ENCODE measurements around the gene KRTAP10-3. TPM values are rescaled to one million over a fixed set of nuclear protein-coding genes. Genes with fewer than 3 reads are reported as not detected.

KRTAP10-3 gene
- total RNA-seq, 1 donor from 2014 or later = not detected

DNA sequence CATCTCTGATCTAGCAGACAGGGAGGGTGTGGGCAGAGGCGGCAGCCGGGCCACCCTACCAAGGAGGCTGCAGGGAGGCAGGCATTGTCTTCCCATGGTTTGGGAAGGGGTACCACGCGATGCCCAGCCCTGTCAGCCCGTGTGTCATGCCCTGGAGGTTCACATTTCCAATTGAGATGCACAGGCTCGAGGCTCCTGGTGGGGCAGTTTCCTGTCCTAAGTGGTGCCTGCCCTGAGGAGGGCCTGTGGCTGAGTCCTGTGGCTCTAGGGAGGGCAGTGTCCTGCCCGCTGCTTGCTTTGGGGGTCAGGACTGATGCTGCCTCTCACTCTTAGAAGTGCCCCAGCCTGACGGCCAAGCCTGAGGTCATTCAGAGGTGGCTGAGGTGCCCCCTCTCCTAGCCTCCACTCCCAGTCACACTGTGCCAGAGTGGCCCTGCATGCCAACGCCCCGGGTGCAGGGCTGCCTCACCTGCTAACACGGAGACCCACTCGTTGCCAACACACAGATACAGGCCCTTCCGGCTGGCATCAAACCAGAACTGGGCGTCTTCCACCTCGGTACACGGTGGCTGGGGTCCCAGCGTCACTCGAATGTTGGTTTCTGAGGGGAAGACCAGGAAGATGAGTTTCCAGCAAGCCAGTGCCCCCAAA lies 30.5 kb downstream of the KRTAP10-3 start:
- Mint-ChIP-seq H3K36me3 (ENCODE audit: unreplicated experiment) (no peaks in the 10 kb centered on the region), H3K4me3 (ENCODE audit: unreplicated experiment) (no peak overlapping the region), H3K9me3 (ENCODE audit: unreplicated experiment) (no peaks in the 10 kb centered on the region), H3K27me3 (ENCODE audit: unreplicated experiment) (no peaks in the 10 kb centered on the region), H3K4me1 (ENCODE audit: unreplicated experiment) (no peaks in the 10 kb centered on the region), H3K27ac (ENCODE audit: unreplicated experiment) (no peak overlapping the region)
- no peak for DNase-seq (ENCODE audit: extremely low spot score, unreplicated experiment)
- no peak for TF ChIP-seq CTCF (IDR thresholded peaks at IDR 0.05)

DNA sequence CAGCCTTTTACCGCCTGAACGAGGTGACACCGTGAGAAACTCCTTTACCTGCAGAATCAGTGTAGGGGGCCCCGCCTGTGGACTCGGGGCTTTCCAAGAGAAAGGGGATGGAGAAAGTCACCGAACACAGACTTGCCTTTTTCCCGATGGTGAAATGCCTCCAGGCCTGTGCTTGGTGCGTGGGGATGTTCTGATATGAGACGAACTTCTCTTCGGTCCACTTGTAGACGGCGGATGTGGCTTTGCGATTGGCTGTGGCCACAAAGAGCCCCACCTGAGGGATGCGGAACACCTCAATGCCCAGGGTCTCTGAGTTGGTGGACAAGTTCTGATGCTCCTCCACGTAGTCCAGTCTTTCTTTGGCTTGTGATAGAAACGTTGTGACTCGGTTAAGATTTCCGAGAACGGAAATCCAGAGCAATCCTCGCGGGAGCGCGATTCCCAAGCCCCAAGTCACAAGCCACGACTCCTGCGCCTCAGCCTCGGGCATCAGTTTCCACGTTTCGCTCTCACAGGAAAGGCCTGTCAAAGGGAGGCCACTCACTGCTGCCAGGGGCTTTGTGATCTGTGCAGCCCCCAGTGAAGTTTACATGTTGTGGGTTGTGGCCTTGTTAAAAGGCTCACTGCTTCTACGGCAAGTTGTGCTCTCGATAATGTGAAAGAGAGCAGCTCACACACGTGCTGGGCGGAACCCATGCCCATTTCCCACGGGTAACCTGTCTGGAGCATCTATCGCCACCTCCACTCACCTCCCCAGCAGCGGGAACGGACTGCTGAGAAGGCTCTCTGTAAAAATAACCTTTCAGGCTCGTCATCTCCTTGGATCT lies 31.2 kb downstream of the KRTAP10-3 start:
- Mint-ChIP-seq H3K4me1 (ENCODE audit: unreplicated experiment) (no peaks in the 10 kb centered on the region), H3K36me3 (ENCODE audit: unreplicated experiment) (no peaks in the 10 kb centered on the region), H3K27ac (ENCODE audit: unreplicated experiment) (no peak overlapping the region), H3K27me3 (ENCODE audit: unreplicated experiment) (no peaks in the 10 kb centered on the region), H3K4me3 (ENCODE audit: unreplicated experiment) (no peak overlapping the region), H3K9me3 (ENCODE audit: unreplicated experiment) (no peaks in the 10 kb centered on the region)
- TF ChIP-seq CTCF (IDR thresholded peaks at IDR 0.05) = no peak
- no peak for DNase-seq (ENCODE audit: extremely low spot score, unreplicated experiment)

GRCh38 chr21:44526096-44526997 lies 32.2 kb downstream of the KRTAP10-3 start:
- TF ChIP-seq CTCF (IDR thresholded peaks at IDR 0.05) = no peak
- no peak for DNase-seq (ENCODE audit: extremely low spot score, unreplicated experiment)
- H3K4me1 Mint-ChIP-seq (ENCODE audit: unreplicated experiment) = no peaks in the 10 kb centered on the region
- no peak overlapping the region for H3K27ac Mint-ChIP-seq (ENCODE audit: unreplicated experiment)
- no peaks in the 10 kb centered on the region for H3K9me3 Mint-ChIP-seq (ENCODE audit: unreplicated experiment)
- H3K27me3 Mint-ChIP-seq (ENCODE audit: unreplicated experiment) = no peaks in the 10 kb centered on the region
- no peaks in the 10 kb centered on the region for H3K36me3 Mint-ChIP-seq (ENCODE audit: unreplicated experiment)
- no peak overlapping the region for H3K4me3 Mint-ChIP-seq (ENCODE audit: unreplicated experiment)

GRCh38 chr21:44525391-44526095 lies 33.1 kb downstream of the KRTAP10-3 start:
- H3K4me3 Mint-ChIP-seq (ENCODE audit: unreplicated experiment) = no peak overlapping the region
- no peaks in the 10 kb centered on the region for H3K9me3 Mint-ChIP-seq (ENCODE audit: unreplicated experiment)
- DNase-seq (ENCODE audit: extremely low spot score, unreplicated experiment) = no peak
- no peaks in the 10 kb centered on the region for H3K27me3 Mint-ChIP-seq (ENCODE audit: unreplicated experiment)
- no peaks in the 10 kb centered on the region for H3K36me3 Mint-ChIP-seq (ENCODE audit: unreplicated experiment)
- no peaks in the 10 kb centered on the region for H3K4me1 Mint-ChIP-seq (ENCODE audit: unreplicated experiment)
- TF ChIP-seq CTCF (IDR thresholded peaks at IDR 0.05) = no peak
- H3K27ac Mint-ChIP-seq (ENCODE audit: unreplicated experiment) = no peak overlapping the region
